Keratinocyte (primary cell): ENCODE results near the gene ZSCAN30. TPM values are rescaled to one million over a fixed set of nuclear protein-coding genes. Genes with fewer than 3 reads are reported as not detected.

ENCODE experiments used
- DNase-seq: peaks from one replicate; pipeline ENCODE4 v3.0.0-alpha.2; 2011; ENCODE audit warnings: low read depth, missing footprints, low spot score
- FAIRE-seq: peaks from 2 replicates; lab custom pipeline; 2011; peaks lifted over from hg19 to GRCh38; lab: Jason Lieb, UNC
- H2AFZ ChIP-seq: 2 replicates; pipeline ENCODE4 v1.6.0; 2012; ENCODE audit warnings: low read length, control low read depth, inconsistent platforms; ENCODE audit not compliant: control insufficient read depth
- H3K27ac ChIP-seq: 2 replicates; pipeline ENCODE4 v1.5.1; 2011; ENCODE audit warnings: low read length; ENCODE audit not compliant: control insufficient read depth, insufficient read depth
- H3K27me3 ChIP-seq: 3 replicates; pipeline ENCODE4 v1.6.0; 2011; ENCODE audit warnings: low read length; ENCODE audit not compliant: control insufficient read depth, insufficient read depth; ENCODE audit errors: extremely low read depth
- H3K36me3 ChIP-seq, 2 experiments: 2 replicates in 1 of 2; 3 replicates in 1 of 2; pipeline ENCODE4 v1.5.1; 2011; ENCODE audit warnings: low read length in 2 of 2, mild to moderate bottlenecking in 1 of 2; ENCODE audit not compliant: control insufficient read depth in 2 of 2, insufficient read depth in 2 of 2; ENCODE audit errors: extremely low read depth in 1 of 2
- H3K4me1 ChIP-seq: 3 replicates; pipeline ENCODE4 v1.5.1; 2011; ENCODE audit warnings: low read length; ENCODE audit not compliant: control insufficient read depth, insufficient read depth; ENCODE audit errors: extremely low read depth
- H3K4me2 ChIP-seq: 3 replicates; pipeline ENCODE4 v1.6.0; 2011; ENCODE audit warnings: low read depth, low read length; ENCODE audit not compliant: control insufficient read depth, insufficient read depth; ENCODE audit errors: extremely low read depth
- H3K4me3 ChIP-seq, 3 experiments: fragments of 200-600 bp in 1 of 3; sonication (generic) in 1 of 3; 2 replicates in 2 of 3; 3 replicates in 1 of 3; pipeline ENCODE4 v1.5.1; 2011 to 2016; ENCODE audit warnings: low read length in 3 of 3, mild to moderate bottlenecking in 3 of 3, control low read depth in 2 of 3, inconsistent platforms in 1 of 3, low read depth in 1 of 3, mixed read lengths in 1 of 3, mixed run types in 1 of 3, moderate library complexity in 1 of 3; ENCODE audit not compliant: control insufficient read depth in 2 of 3, insufficient read depth in 2 of 3; ENCODE audit errors: extremely low read depth in 1 of 3
- H3K79me2 ChIP-seq: 2 replicates; pipeline ENCODE4 v1.6.0; 2012; ENCODE audit warnings: low read length; ENCODE audit not compliant: control insufficient read depth, insufficient read depth
- H3K9ac ChIP-seq: 3 replicates; pipeline ENCODE4 v1.6.0; 2011; ENCODE audit warnings: low read length; ENCODE audit not compliant: control insufficient read depth, insufficient read depth; ENCODE audit errors: extremely low read depth
- H3K9me1 ChIP-seq: 3 replicates; pipeline ENCODE4 v1.6.0; 2011; ENCODE audit warnings: low read length; ENCODE audit not compliant: control insufficient read depth, insufficient read depth; ENCODE audit errors: extremely low read depth
- H3K9me3 ChIP-seq: 2 replicates; pipeline ENCODE4 v1.5.1; 2012; ENCODE audit warnings: low read depth, low read length; ENCODE audit not compliant: control insufficient read depth
- H4K20me1 ChIP-seq: 3 replicates; pipeline ENCODE4 v1.6.0; 2011; ENCODE audit warnings: low read length; ENCODE audit not compliant: control insufficient read depth, insufficient read depth; ENCODE audit errors: extremely low read depth
- EZH2 ChIP-seq: IDR thresholded peaks from one replicate; pipeline ENCODE4 v1.6.1; 2012; ENCODE audit warnings: inconsistent platforms, mild to moderate bottlenecking, low read length, moderate library complexity
- dilution Hi-C: fragments of 300-500 bp; cut with MboI; formaldehyde crosslinking; loops from one replicate; pipeline ENCODE4 v1.7.0; 2020; ENCODE audit warnings: low sequenced_read_pairs; ENCODE audit not compliant: extremely low pct_ligation_motif_present
- polyA plus RNA-seq, 5 experiments: library from polyadenylated mRNA; depleted of rRNA in 3 of 5; stranded (reverse) in 3 of 5; stranded (forward) in 1 of 5; unstranded in 1 of 5; fragments of >200 nt; gene quantifications; 1 replicate in 1 of 5; 2 replicates in 3 of 5; 3 replicates in 1 of 5; pipeline versions ENCODE4 v1.2.1 to v1.2.3, GENCODE V29; 2011 to 2012; ENCODE audit warnings: missing spikeins in 2 of 5, low read depth in 1 of 5, low replicate concordance in 1 of 5
- TF ChIP-seq, protein P1 (sequence below), 3 experiments: IDR thresholded peaks in 1 of 3; conservative IDR thresholded peaks in 1 of 3; optimal IDR thresholded peaks in 1 of 3; 2 replicates in 2 of 3; 3 replicates in 1 of 3; pipeline versions ENCODE3 to v1.5.1; 2011; ENCODE audit warnings: low read length in 3 of 3, mild to moderate bottlenecking in 3 of 3, moderate library complexity in 2 of 3, control low read depth in 1 of 3, inconsistent platforms in 1 of 3; ENCODE audit not compliant: insufficient read depth in 2 of 3; ENCODE audit errors: extremely low read depth in 1 of 3

Gene ZSCAN30
- polyA plus RNA-seq, 1 donor (not counting 4 experiments of a cell fraction or from before 2014, with no cell fraction given) = 13.6 TPM

DNA sequence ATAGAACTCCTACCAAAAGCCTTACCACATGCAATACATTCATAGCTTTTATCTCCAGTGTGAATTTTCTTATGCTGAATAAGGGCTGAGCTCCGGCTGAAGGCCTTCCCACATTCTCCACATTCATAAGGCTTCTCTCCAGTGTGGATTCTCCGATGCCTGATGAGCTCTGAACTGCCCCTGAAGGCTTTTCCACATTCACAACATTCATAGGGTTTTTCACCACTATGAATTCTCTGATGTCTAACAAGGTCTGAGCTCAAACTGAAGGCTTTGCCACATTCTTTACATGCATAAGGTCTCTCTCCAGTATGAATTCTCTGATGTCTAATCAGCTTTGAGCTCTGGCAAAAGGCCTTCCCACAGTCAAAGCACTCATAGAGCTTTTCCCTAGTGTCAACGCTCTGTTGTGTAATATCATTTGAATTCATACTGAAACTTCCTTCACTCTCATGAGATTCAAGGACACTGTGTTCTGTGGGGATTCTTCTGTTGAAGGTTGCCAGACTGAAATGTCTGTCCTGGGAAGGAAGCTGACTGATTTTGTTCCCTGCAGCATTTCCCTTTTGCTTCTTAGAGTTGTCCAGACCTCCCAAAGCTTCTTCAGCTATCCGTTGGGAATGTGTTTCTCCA, 36.3 kb downstream of the ZSCAN30 start:
- peaks cover 20% of the 10 kb centered on the region for H3K9me3 ChIP-seq
- FAIRE-seq = no peak
- dilution Hi-C loops = no loop called here

DNA sequence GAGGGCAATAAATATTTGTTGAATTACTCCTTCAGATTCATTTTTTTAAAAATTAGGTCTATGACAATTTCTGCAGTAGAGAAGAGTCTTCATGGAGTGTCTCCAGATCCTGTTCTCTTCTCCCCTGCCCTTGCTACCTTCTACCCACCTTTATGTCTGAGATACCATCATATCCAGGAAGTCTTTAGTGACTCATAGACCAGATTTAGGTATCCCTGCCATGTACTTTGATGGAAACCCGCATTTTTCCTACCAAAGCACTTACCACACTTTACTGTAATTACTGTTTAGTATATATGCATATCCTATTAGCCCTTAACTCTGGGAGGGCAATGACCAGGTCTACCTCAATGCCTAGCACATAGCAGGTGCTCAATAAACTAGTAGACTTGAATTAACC, 37.6 kb downstream of the ZSCAN30 start:
- no peaks in the 10 kb centered on the region for H4K20me1 ChIP-seq
- FAIRE-seq = no peak
- no peaks in the 10 kb centered on the region for H3K27me3 ChIP-seq
- no peak for DNase-seq
- H3K4me2 ChIP-seq = no peak overlapping the region
- dilution Hi-C loops = no loop called here
- H3K9me3 ChIP-seq = peaks cover 22% of the 10 kb centered on the region
- no peaks in the 10 kb centered on the region for H3K79me2 ChIP-seq
- H3K9ac ChIP-seq = no peak overlapping the region
- H3K27ac ChIP-seq = no peak overlapping the region
- no peak overlapping the region for H2AFZ ChIP-seq
- no peaks in the 10 kb centered on the region for H3K9me1 ChIP-seq
- peaks cover 8% of the 10 kb centered on the region in 2 experiments for H3K36me3 ChIP-seq
- H3K4me3 ChIP-seq = no peak overlapping the region
- TF ChIP-seq EZH2 = no peak
- TF ChIP-seq, protein P1, sequence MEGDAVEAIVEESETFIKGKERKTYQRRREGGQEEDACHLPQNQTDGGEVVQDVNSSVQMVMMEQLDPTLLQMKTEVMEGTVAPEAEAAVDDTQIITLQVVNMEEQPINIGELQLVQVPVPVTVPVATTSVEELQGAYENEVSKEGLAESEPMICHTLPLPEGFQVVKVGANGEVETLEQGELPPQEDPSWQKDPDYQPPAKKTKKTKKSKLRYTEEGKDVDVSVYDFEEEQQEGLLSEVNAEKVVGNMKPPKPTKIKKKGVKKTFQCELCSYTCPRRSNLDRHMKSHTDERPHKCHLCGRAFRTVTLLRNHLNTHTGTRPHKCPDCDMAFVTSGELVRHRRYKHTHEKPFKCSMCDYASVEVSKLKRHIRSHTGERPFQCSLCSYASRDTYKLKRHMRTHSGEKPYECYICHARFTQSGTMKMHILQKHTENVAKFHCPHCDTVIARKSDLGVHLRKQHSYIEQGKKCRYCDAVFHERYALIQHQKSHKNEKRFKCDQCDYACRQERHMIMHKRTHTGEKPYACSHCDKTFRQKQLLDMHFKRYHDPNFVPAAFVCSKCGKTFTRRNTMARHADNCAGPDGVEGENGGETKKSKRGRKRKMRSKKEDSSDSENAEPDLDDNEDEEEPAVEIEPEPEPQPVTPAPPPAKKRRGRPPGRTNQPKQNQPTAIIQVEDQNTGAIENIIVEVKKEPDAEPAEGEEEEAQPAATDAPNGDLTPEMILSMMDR (optimal IDR thresholded peaks at IDR 0.05 in 1 of 3, IDR thresholded peaks at IDR 0.05 in 1 of 3, conservative IDR thresholded peaks at IDR 0.05 in 1 of 3; ENCODE audit: extremely low read depth in 1 of 3, insufficient read depth in 2 of 3, low read length in 3 of 3) = no peak
- no peaks in the 10 kb centered on the region for H3K4me1 ChIP-seq

More for the DNA sequence above, 36.3 kb downstream of the ZSCAN30 start:
- no peak overlapping the region for H3K9ac ChIP-seq
- no peaks in the 10 kb centered on the region for H4K20me1 ChIP-seq
- H3K27me3 ChIP-seq = no peaks in the 10 kb centered on the region
- no peaks in the 10 kb centered on the region for H3K79me2 ChIP-seq
- no peak for TF ChIP-seq EZH2
- TF ChIP-seq, protein P1 (optimal IDR thresholded peaks at IDR 0.05 in 1 of 3, IDR thresholded peaks at IDR 0.05 in 1 of 3, conservative IDR thresholded peaks at IDR 0.05 in 1 of 3; ENCODE audit: extremely low read depth in 1 of 3, insufficient read depth in 2 of 3, low read length in 3 of 3) = no peak
- H2AFZ ChIP-seq = no peak overlapping the region
- no peaks in the 10 kb centered on the region for H3K4me1 ChIP-seq
- H3K4me3 ChIP-seq = no peak overlapping the region
- H3K27ac ChIP-seq = no peak overlapping the region
- H3K9me1 ChIP-seq = no peaks in the 10 kb centered on the region
- no peak for DNase-seq
- no peak overlapping the region for H3K4me2 ChIP-seq
- peaks cover under 1 to 4% of the 10 kb centered on the region in 2 experiments for H3K36me3 ChIP-seq
